GM12878 (cell line): ENCODE measurements around the gene PCDHA12. TPM values are rescaled to one million over a fixed set of nuclear protein-coding genes. Genes with fewer than 3 reads are reported as not detected.

Experiments used
- ATAC-seq: fragments of 200-7000 bp; cut with Tn5 transposase; 3 replicates; pipeline ENCODE4 v1.9.1; 2020; ENCODE audit warnings: mild to moderate bottlenecking, moderate library complexity
- BruUV-seq: library from RNA; stranded (reverse); fragments of 400-500 nt; replicated peaks from 2 replicates; lab custom pipeline; 2021; lab: Mats Ljungman, UMichigan
- CTCF ChIA-PET: fragments of 300-600 bp; sonication (Branson Sonifier 250); formaldehyde crosslinking; extraction: SDS; loops from one replicate; lab custom pipeline; 2021; ENCODE audit warnings: inconsistent platforms; lab: Yijun Ruan, JAX
- POLR2A ChIA-PET: fragments of 350-600 bp; formaldehyde crosslinking; extraction: SDS; loops from one replicate; lab custom pipeline; 2021; ENCODE audit warnings: inconsistent platforms; lab: Charles Lee
- RAD21 ChIA-PET: fragments of 300-600 bp; sonication (Branson Sonifier 250); formaldehyde crosslinking; loops from one replicate; lab custom pipeline; 2023; ENCODE audit warnings: antibody characterized with exemption; ENCODE audit not compliant: unreplicated experiment; lab: Charles Lee
- SMC1A ChIA-PET: fragments of 300-600 bp; sonication (Branson Sonifier 250); formaldehyde crosslinking; loops from one replicate; lab custom pipeline; 2023; ENCODE audit not compliant: unreplicated experiment, uncharacterized antibody; lab: Charles Lee
- DNase-seq: peaks from one replicate; pipeline ENCODE4 v3.0.0-alpha.2; 2011; ENCODE audit warnings: low read depth, low spot score
- FAIRE-seq: peaks from 3 replicates; lab custom pipeline; 2011; peaks lifted over from hg19 to GRCh38; lab: Jason Lieb, UNC
- H2AFZ ChIP-seq: 2 replicates; pipeline ENCODE4 v1.6.0; 2011; ENCODE audit warnings: low read depth, low read length, control low read depth; ENCODE audit not compliant: control insufficient read depth
- H3K27ac ChIP-seq: 2 replicates; pipeline ENCODE4 v1.5.1; 2011; ENCODE audit warnings: control low read depth; ENCODE audit not compliant: control insufficient read depth, insufficient read depth
- H3K27me3 ChIP-seq, 2 experiments: replicated peaks in 1 of 2; 2 replicates each; pipeline versions ENCODE4 v1.6.0 to v1.6.1; 2011; ENCODE audit warnings: low read length in 1 of 2; ENCODE audit not compliant: control insufficient read depth in 2 of 2, insufficient read depth in 2 of 2
- H3K36me3 ChIP-seq, 2 experiments: 2 replicates each; pipeline ENCODE4 v1.5.1; 2011; ENCODE audit warnings: low read length in 1 of 2; ENCODE audit not compliant: control insufficient read depth in 2 of 2, insufficient read depth in 2 of 2
- H3K4me1 ChIP-seq: 2 replicates; pipeline ENCODE4 v1.6.1; 2011; ENCODE audit warnings: mild to moderate bottlenecking, low read length, moderate library complexity, mixed read lengths; ENCODE audit not compliant: control insufficient read depth, insufficient read depth
- H3K4me2 ChIP-seq: 2 replicates; pipeline ENCODE4 v1.6.0; 2011; ENCODE audit warnings: control low read depth; ENCODE audit not compliant: control insufficient read depth, insufficient read depth
- H3K4me3 ChIP-seq: fragments of 200-600 bp; sonication (generic); 2 replicates; pipeline ENCODE4 v1.5.1; 2016
- H3K79me2 ChIP-seq: 2 replicates; pipeline ENCODE4 v1.6.0; 2011; ENCODE audit warnings: low read length; ENCODE audit not compliant: control insufficient read depth, insufficient read depth
- H3K9ac ChIP-seq: 2 replicates; pipeline ENCODE4 v1.8.0; 2011; ENCODE audit warnings: low read length, control low read depth, mixed read lengths; ENCODE audit not compliant: control insufficient read depth, insufficient read depth
- H3K9me3 ChIP-seq: replicated peaks from 3 replicates; pipeline ENCODE4 v1.5.1; 2011; ENCODE audit warnings: mild to moderate bottlenecking, low read length; ENCODE audit not compliant: control insufficient read depth, insufficient read depth
- H4K20me1 ChIP-seq: 2 replicates; pipeline ENCODE4 v1.6.0; 2011; ENCODE audit not compliant: control insufficient read depth, insufficient read depth
- BACH1 ChIP-seq: fragments of 450-650 bp; IDR thresholded peaks from 2 replicates; pipeline ENCODE4 v1.6.1; 2017; ENCODE audit warnings: mild to moderate bottlenecking, borderline replicate concordance
- GATAD2B ChIP-seq: fragments of 450-650 bp; conservative IDR thresholded peaks from 2 replicates; pipeline ENCODE4 v1.6.1; 2017; ENCODE audit warnings: low read depth, mild to moderate bottlenecking, moderate library complexity
- IRF4 ChIP-seq: IDR thresholded peaks from 2 replicates; pipeline ENCODE4 v1.6.1; 2011; ENCODE audit warnings: low read depth, low read length
- MXI1 ChIP-seq: fragments of 150-350 bp; IDR thresholded peaks from 2 replicates; pipeline ENCODE4 v1.6.1; 2011; ENCODE audit warnings: low read depth, mild to moderate bottlenecking, inconsistent platforms, low read length, improper control_type of control experiment
- NR2C1 ChIP-seq: fragments of 450-650 bp; IDR thresholded peaks from 2 replicates; pipeline ENCODE4 v1.6.1; 2017; ENCODE audit warnings: antibody characterized with exemption, mild to moderate bottlenecking, moderate library complexity
- POLR2A ChIP-seq: IDR thresholded peaks from 2 replicates; pipeline ENCODE4 v1.6.1; 2011; ENCODE audit warnings: low read depth, mild to moderate bottlenecking, low read length
- POLR2AphosphoS2 ChIP-seq: IDR thresholded peaks from 2 replicates; pipeline ENCODE4 v1.6.1; 2011; ENCODE audit warnings: low read depth, mild to moderate bottlenecking, low read length, improper control_type of control experiment, moderate library complexity
- POLR2AphosphoS5 ChIP-seq: IDR thresholded peaks from 2 replicates; pipeline ENCODE4 v1.6.1; 2011; ENCODE audit warnings: mild to moderate bottlenecking, low read length, inconsistent platforms
- POU2F2 ChIP-seq: IDR thresholded peaks from 3 replicates; pipeline ENCODE4 v1.6.1; 2011; ENCODE audit warnings: low read depth, mild to moderate bottlenecking, low read length, borderline replicate concordance
- RAD51 ChIP-seq: fragments of 450-650 bp; IDR thresholded peaks from 2 replicates; pipeline ENCODE4 v1.6.1; 2016; ENCODE audit warnings: moderate library complexity, mild to moderate bottlenecking, inconsistent platforms
- SIN3A ChIP-seq: IDR thresholded peaks from 2 replicates; pipeline ENCODE4 v1.6.1; 2012; ENCODE audit warnings: low read depth, low read length, improper control_type of control experiment
- SIX5 ChIP-seq: IDR thresholded peaks from 2 replicates; pipeline ENCODE4 v1.6.1; 2011; ENCODE audit warnings: mild to moderate bottlenecking, low read depth, low read length, moderate library complexity; ENCODE audit not compliant: severe bottlenecking
- SMAD5 ChIP-seq: IDR thresholded peaks from 2 replicates; pipeline ENCODE4 v1.6.1; 2016; ENCODE audit warnings: antibody characterized with exemption, low read depth
- YBX1 ChIP-seq: fragments of 450-650 bp; IDR thresholded peaks from 2 replicates; pipeline ENCODE4 v1.6.1; 2016; ENCODE audit warnings: antibody characterized with exemption
- ZNF274 ChIP-seq: IDR thresholded peaks from one replicate; pipeline ENCODE4 v1.8.0; 2011; ENCODE audit not compliant: insufficient read length, insufficient read depth
- WGBS: methylation state at CpG from one replicate; pipeline ENCODE4 v1.1.6; 2016; ENCODE audit warnings: low lambda C conversion rate; ENCODE audit not compliant: insufficient replicate concordance, insufficient coverage; ENCODE audit errors: missing lambda C conversion rate; 5-methylcytosine and 5-hydroxymethylcytosine counted together
- in situ Hi-C: fragments of 300-500 bp; cut with MboI; formaldehyde crosslinking; loops from 9 replicates; pipeline ENCODE4 v1.14.3; 2018; ENCODE audit warnings: mixed read lengths
- intact Hi-C: fragments of 100-400 bp; cut with micrococcal nuclease; formaldehyde crosslinking; loops from one replicate; pipeline ENCODE4 v1.14.2; 2022; ENCODE audit not compliant: unreplicated experiment
- polyA plus RNA-seq, 11 experiments: library from polyadenylated mRNA; depleted of rRNA in 4 of 11; unstranded in 6 of 11; stranded (reverse) in 5 of 11; fragments of >200 nt; fragmentation: Nextera tagmentation in 4 of 11; fragmentation: Illumina TruSeq in 1 of 11; extraction: Ambion mirVana in 4 of 11; extraction: Trizol in 1 of 11; gene quantifications; 1 replicate in 1 of 11; 2 replicates in 10 of 11; pipeline versions ENCODE4 v1.2.1 to v1.2.3, GENCODE V29; 2011 to 2016; ENCODE audit warnings: inconsistent platforms in 2 of 11, missing spikeins in 2 of 11, low read depth in 1 of 11
- total RNA-seq, 4 experiments: library from RNA; depleted of rRNA in 3 of 4; stranded (reverse); fragments of >200 nt in 3 of 4; fragmentation: Illumina TruSeq in 1 of 4; extraction: Trizol in 1 of 4; gene quantifications; 2 replicates each; pipeline versions ENCODE4 v1.2.1 to v1.2.3, GENCODE V29; 2013 to 2021
- TF ChIP-seq, protein P1 (sequence below): fragments of 150-350 bp; IDR thresholded peaks from 2 replicates; pipeline ENCODE4 v1.6.1; 2016; ENCODE audit warnings: low read depth, low read length
- TF ChIP-seq, protein P2 (sequence below): fragments of 450-650 bp; conservative IDR thresholded peaks from 2 replicates; pipeline ENCODE4 v1.6.1; 2017; ENCODE audit warnings: mild to moderate bottlenecking, moderate library complexity
- TF ChIP-seq, protein P3 (sequence below): fragments of 450-650 bp; IDR thresholded peaks from 2 replicates; pipeline ENCODE4 v1.6.1; 2017; ENCODE audit warnings: mild to moderate bottlenecking

PCDHA12 gene
- total and polyA plus RNA-seq, 10 of the 15 experiments (the other 5 are each of a cell fraction or from before 2014, with no cell fraction given), result not detected

DNA sequence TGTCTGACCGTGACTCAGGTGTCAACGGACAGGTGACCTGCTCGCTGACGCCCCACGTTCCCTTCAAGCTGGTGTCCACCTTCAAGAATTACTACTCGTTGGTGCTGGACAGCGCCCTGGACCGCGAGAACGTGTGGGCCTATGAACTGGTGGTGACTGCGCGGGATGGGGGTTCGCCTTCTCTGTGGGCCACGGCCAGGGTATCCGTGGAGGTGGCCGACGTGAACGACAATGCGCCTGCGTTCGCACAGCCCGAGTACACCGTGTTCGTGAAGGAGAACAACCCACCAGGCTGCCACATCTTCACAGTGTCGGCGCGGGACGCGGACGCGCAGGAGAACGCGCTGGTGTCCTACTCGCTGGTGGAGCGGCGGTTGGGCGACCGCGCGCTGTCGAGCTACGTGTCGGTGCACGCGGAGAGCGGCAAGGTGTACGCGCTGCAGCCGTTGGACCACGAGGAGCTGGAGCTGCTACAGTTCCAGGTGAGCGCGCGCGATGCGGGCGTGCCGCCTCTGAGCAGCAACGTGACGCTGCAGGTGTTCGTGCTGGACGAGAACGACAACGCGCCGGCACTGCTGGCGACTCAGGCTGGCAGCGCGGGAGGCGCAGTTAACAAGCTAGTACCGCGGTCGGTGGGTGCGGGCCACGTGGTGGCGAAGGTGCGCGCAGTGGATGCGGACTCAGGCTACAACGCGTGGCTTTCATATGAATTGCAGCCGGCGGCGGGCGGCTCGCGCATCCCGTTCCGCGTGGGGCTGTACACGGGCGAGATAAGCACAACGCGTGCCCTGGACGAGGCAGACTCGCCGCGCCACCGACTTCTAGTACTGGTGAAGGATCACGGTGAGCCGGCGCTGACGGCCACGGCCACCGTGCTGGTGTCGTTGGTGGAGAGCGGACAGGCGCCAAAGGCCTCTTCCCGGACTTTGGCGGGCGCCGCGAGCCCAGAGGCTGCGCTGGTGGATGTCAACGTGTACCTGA lies 4.6 kb upstream of the PCDHA12 start:
- no peaks in the 10 kb centered on the region for H3K79me2 ChIP-seq
- SMC1A ChIA-PET, result no interaction called here
- H4K20me1 ChIP-seq, result no peaks in the 10 kb centered on the region
- H3K36me3 ChIP-seq, result no peaks in the 10 kb centered on the region
- no peak overlapping the region for H3K9ac ChIP-seq
- no peaks in the 10 kb centered on the region for H3K4me1 ChIP-seq
- no peaks in the 10 kb centered on the region for H3K27me3 ChIP-seq
- intact Hi-C loops (no loop called here), in situ Hi-C loops (no loop called here)
- no peak for FAIRE-seq
- 88% methylated on average over 111 of the region's 114 CpGs for WGBS
- no peak for TF ChIP-seq IRF4
- no peak for TF ChIP-seq MXI1
- TF ChIP-seq GATAD2B, result no peak
- TF ChIP-seq SIN3A, result no peak
- TF ChIP-seq SMAD5, result no peak
- TF ChIP-seq, protein P1, sequence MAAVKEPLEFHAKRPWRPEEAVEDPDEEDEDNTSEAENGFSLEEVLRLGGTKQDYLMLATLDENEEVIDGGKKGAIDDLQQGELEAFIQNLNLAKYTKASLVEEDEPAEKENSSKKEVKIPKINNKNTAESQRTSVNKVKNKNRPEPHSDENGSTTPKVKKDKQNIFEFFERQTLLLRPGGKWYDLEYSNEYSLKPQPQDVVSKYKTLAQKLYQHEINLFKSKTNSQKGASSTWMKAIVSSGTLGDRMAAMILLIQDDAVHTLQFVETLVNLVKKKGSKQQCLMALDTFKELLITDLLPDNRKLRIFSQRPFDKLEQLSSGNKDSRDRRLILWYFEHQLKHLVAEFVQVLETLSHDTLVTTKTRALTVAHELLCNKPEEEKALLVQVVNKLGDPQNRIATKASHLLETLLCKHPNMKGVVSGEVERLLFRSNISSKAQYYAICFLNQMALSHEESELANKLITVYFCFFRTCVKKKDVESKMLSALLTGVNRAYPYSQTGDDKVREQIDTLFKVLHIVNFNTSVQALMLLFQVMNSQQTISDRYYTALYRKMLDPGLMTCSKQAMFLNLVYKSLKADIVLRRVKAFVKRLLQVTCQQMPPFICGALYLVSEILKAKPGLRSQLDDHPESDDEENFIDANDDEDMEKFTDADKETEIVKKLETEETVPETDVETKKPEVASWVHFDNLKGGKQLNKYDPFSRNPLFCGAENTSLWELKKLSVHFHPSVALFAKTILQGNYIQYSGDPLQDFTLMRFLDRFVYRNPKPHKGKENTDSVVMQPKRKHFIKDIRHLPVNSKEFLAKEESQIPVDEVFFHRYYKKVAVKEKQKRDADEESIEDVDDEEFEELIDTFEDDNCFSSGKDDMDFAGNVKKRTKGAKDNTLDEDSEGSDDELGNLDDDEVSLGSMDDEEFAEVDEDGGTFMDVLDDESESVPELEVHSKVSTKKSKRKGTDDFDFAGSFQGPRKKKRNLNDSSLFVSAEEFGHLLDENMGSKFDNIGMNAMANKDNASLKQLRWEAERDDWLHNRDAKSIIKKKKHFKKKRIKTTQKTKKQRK, result no peak
- TF ChIP-seq BACH1, result no peak
- no peak for TF ChIP-seq POLR2A
- TF ChIP-seq POU2F2, result no peak
- TF ChIP-seq ZNF274, result no peak
- TF ChIP-seq RAD51, result no peak
- no peak for TF ChIP-seq POLR2AphosphoS2
- TF ChIP-seq YBX1, result no peak
- no peak for TF ChIP-seq POLR2AphosphoS5
- no peak for TF ChIP-seq NR2C1
- no peak for TF ChIP-seq SIX5
- TF ChIP-seq, protein P2, sequence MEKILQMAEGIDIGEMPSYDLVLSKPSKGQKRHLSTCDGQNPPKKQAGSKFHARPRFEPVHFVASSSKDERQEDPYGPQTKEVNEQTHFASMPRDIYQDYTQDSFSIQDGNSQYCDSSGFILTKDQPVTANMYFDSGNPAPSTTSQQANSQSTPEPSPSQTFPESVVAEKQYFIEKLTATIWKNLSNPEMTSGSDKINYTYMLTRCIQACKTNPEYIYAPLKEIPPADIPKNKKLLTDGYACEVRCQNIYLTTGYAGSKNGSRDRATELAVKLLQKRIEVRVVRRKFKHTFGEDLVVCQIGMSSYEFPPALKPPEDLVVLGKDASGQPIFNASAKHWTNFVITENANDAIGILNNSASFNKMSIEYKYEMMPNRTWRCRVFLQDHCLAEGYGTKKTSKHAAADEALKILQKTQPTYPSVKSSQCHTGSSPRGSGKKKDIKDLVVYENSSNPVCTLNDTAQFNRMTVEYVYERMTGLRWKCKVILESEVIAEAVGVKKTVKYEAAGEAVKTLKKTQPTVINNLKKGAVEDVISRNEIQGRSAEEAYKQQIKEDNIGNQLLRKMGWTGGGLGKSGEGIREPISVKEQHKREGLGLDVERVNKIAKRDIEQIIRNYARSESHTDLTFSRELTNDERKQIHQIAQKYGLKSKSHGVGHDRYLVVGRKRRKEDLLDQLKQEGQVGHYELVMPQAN, result no peak
- TF ChIP-seq, protein P3, sequence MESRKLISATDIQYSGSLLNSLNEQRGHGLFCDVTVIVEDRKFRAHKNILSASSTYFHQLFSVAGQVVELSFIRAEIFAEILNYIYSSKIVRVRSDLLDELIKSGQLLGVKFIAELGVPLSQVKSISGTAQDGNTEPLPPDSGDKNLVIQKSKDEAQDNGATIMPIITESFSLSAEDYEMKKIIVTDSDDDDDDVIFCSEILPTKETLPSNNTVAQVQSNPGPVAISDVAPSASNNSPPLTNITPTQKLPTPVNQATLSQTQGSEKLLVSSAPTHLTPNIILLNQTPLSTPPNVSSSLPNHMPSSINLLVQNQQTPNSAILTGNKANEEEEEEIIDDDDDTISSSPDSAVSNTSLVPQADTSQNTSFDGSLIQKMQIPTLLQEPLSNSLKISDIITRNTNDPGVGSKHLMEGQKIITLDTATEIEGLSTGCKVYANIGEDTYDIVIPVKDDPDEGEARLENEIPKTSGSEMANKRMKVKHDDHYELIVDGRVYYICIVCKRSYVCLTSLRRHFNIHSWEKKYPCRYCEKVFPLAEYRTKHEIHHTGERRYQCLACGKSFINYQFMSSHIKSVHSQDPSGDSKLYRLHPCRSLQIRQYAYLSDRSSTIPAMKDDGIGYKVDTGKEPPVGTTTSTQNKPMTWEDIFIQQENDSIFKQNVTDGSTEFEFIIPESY, result no peak
- BruUV-seq, result no TSS peak
- no peak for DNase-seq
- no peaks in the 10 kb centered on the region; the same call in 1 of the 3 replicates for H3K9me3 ChIP-seq
- CTCF ChIA-PET, result no interaction called here
- no peak for ATAC-seq
- no peak overlapping the region for H3K4me2 ChIP-seq
- no peak overlapping the region for H3K27ac ChIP-seq
- POLR2A ChIA-PET, result no interaction called here
- H2AFZ ChIP-seq, result no peak overlapping the region
- RAD21 ChIA-PET, result no interaction called here
- H3K4me3 ChIP-seq, result no peak overlapping the region
